Dermis lymphatic vessel endothelial cell (primary cell): Measurements from ENCODE around the gene TAAR6. TPM values are rescaled to one million over a fixed set of nuclear protein-coding genes. Genes with fewer than 3 reads are reported as not detected.

Source experiments
- total RNA-seq: library from RNA; depleted of rRNA; stranded (reverse); fragments of >200 nt; gene quantifications from 2 replicates; pipeline ENCODE4 v1.2.1, GENCODE V29; 2014

The TAAR6 gene, protein sequence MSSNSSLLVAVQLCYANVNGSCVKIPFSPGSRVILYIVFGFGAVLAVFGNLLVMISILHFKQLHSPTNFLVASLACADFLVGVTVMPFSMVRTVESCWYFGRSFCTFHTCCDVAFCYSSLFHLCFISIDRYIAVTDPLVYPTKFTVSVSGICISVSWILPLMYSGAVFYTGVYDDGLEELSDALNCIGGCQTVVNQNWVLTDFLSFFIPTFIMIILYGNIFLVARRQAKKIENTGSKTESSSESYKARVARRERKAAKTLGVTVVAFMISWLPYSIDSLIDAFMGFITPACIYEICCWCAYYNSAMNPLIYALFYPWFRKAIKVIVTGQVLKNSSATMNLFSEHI
- total RNA-seq = not detected in 2 replicates

DNA sequence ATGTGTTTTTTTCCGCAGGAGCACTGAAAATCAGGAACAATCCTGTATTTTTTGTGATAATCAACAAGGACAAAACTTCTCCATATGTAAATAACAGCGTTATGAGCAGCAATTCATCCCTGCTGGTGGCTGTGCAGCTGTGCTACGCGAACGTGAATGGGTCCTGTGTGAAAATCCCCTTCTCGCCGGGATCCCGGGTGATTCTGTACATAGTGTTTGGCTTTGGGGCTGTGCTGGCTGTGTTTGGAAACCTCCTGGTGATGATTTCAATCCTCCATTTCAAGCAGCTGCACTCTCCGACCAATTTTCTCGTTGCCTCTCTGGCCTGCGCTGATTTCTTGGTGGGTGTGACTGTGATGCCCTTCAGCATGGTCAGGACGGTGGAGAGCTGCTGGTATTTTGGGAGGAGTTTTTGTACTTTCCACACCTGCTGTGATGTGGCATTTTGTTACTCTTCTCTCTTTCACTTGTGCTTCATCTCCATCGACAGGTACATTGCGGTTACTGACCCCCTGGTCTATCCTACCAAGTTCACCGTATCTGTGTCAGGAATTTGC, at the start of gene TAAR6:
TAAR6 (plus strand) TSS at position 102 of the 557 bp plus-strand sequence; CDS start at position 102, 0 bp downstream.

GRCh38 chr6:132537977-132538376, 32.1 kb upstream of the TAAR6 start, which contains the start of gene TAAR9:
Gene TAAR9, plus strand, starts transcription at chr6:132538277. Its CDS starts 13 bp downstream, at chr6:132538290.

GRCh38 chr6:132552372-132552771, 17.8 kb upstream of the TAAR6 start, which contains the start of gene TAAR8:
Gene TAAR8, plus strand, starts transcription at chr6:132552672. Its CDS starts 21 bp downstream, at chr6:132552693.

DNA sequence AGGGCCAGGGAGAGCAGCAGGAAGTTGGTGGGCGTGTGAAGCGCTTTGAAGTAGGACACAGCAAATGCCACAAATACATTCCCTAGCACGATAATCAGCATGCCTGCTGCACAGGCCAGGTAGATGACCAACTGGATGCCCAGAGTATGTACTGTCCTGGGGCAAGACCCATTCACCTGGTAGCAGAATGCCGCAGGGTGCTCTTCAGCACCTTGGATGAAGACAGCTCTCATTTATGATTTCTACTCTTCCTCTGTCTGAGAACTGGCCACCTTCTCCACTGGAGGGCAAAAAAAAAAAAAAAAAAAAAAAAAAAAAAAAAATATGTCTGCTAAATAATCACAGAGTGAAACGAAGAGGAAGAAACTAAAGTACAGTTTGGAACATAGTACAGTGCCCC, 19.3 kb downstream of the TAAR6 start, which contains the start of gene TAAR5:
TAAR5 (minus strand) TSS at position 288 of the 400 bp plus-strand sequence; CDS start at position 233, 55 bp downstream.

Other genes with a start within 250 kb of the TAAR6 start
- gene MOXD1, start 168.8 kb upstream of the TAAR6 start, total RNA-seq = 0.22 TPM in 1 of 2 replicates, not detected in the other
- gene STX7, start 57.2 kb upstream of the TAAR6 start, total RNA-seq = 57.8 and 59.8 TPM in 2 replicates
- gene TAAR9, start 32.0 kb upstream of the TAAR6 start, total RNA-seq = not detected in 2 replicates
- not detected in 2 replicates for gene TAAR8, start 17.6 kb upstream of the TAAR6 start, total RNA-seq
- not detected in 2 replicates for gene TAAR5, start 19.4 kb downstream of the TAAR6 start, total RNA-seq
- not detected in 2 replicates for gene TAAR2, start 54.0 kb downstream of the TAAR6 start, total RNA-seq
- gene TAAR1, start 88.9 kb downstream of the TAAR6 start, total RNA-seq = not detected in 2 replicates
- not detected in 2 replicates for gene VNN1, start 143.7 kb downstream of the TAAR6 start, total RNA-seq
- not detected in 2 replicates for gene VNN2, start 187.6 kb downstream of the TAAR6 start, total RNA-seq
- gene SLC18B1, start 228.3 kb downstream of the TAAR6 start, total RNA-seq = 9.0 and 19.9 TPM in 2 replicates
- gene RPS12, start 244.2 kb downstream of the TAAR6 start, total RNA-seq = 2,004 and 2,604 TPM in 2 replicates